Measurements from ENCODE around the gene PSD4.

PSD4 gene

GRCh38 chr2:113142290-113142689 is 31.5 kb upstream of the PSD4 start:
- DNase-seq = no peak

- DNase-seq = no peak
Observed at GRCh38 chr2:113144259-113144658, 29.5 kb upstream of the PSD4 start.

- no peak for DNase-seq
Observed at GRCh38 chr2:113148606-113149552, 24.9 kb upstream of the PSD4 start.

- no peak for DNase-seq
Observed at GRCh38 chr2:113149553-113150257, 24.1 kb upstream of the PSD4 start.

GRCh38 chr2:113150258-113150601 is 23.5 kb upstream of the PSD4 start:
- DNase-seq = no peak

- DNase-seq = no peak
Observed at GRCh38 chr2:113155331-113155730, 18.4 kb upstream of the PSD4 start.

GRCh38 chr2:113156278-113157117 is 17.3 kb upstream of the PSD4 start:
- no peak for DNase-seq

GRCh38 chr2:113157118-113157896 is 16.5 kb upstream of the PSD4 start:
- peak in 1 of 14 donors; percentile 22 for DNase-seq

GRCh38 chr2:113157897-113158753 is 15.6 kb upstream of the PSD4 start:
- DNase-seq = no peak

- DNase-seq = no peak
Observed at GRCh38 chr2:113158884-113159553, 14.8 kb upstream of the PSD4 start.

- DNase-seq = no peak
Observed at GRCh38 chr2:113160248-113160647, 13.5 kb upstream of the PSD4 start.

GRCh38 chr2:113160962-113161361 is 12.8 kb upstream of the PSD4 start:
- DNase-seq = no peak

GRCh38 chr2:113162173-113162572 is 11.6 kb upstream of the PSD4 start:
- DNase-seq = no peak

- DNase-seq = no peak
Observed at GRCh38 chr2:113162869-113163268, 10.9 kb upstream of the PSD4 start.

- no peak for DNase-seq
Observed at GRCh38 chr2:113164215-113164929, 9.4 kb upstream of the PSD4 start.

- DNase-seq = no peak
Observed at GRCh38 chr2:113164930-113165585, 8.7 kb upstream of the PSD4 start.

GRCh38 chr2:113166187-113166645 is 7.6 kb upstream of the PSD4 start:
- no peak for DNase-seq

GRCh38 chr2:113167115-113167932 is 6.4 kb upstream of the PSD4 start:
- DNase-seq = no peak
